Activated naive CD4-positive, alpha-beta T cell treated with anti-CD3 and anti-CD28 coated beads, Interleukin-2, amount 50 U/mL, for 24 hours (primary cell): ENCODE data around the gene GPAM.
"Not testable (repeated sequence)": the region's sequence is repeated elsewhere in the genome, so short reads cannot be mapped to it uniquely, and the experiment has no call there.

Source experiments
- H3K27ac Mint-ChIP-seq: one replicate; pipeline ENCODE4 v1.8.0; 2021; ENCODE audit warnings: mild to moderate bottlenecking, mixed read lengths
- H3K27me3 Mint-ChIP-seq: one replicate; pipeline ENCODE4 v1.8.0; 2021; ENCODE audit warnings: mixed read lengths
- H3K36me3 Mint-ChIP-seq: one replicate; pipeline ENCODE4 v1.8.0; 2021; ENCODE audit warnings: mixed read lengths
- H3K4me1 Mint-ChIP-seq: one replicate; pipeline ENCODE4 v1.8.0; 2021; ENCODE audit warnings: mixed read lengths
- H3K4me3 Mint-ChIP-seq: one replicate; pipeline ENCODE4 v1.8.0; 2021; ENCODE audit warnings: mild to moderate bottlenecking, mixed read lengths
- H3K9me3 Mint-ChIP-seq: one replicate; pipeline ENCODE4 v1.8.0; 2021; ENCODE audit warnings: mixed read lengths

The GPAM gene

DNA sequence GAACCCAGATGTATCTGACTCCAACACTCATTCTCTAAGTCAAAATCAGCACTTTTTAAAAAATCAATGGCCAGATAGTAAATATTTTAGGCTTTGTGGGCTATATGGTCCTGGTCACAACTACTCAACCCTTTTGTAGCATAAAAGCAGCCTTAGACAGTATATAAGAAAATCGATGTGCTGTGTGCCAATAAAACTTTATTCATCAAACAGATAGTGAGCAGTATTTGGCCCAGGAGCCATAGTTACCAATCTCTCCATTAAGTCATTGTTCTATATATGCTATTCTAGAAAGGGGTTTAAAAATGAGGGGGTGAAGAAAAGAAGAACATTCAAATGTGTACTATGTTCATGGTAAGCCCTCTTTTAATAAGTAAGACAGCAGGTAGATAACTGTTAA, 18.5 kb upstream of the GPAM start:
- no peak overlapping the region for H3K27ac Mint-ChIP-seq
- H3K4me1 Mint-ChIP-seq = peaks cover 4% of the 10 kb centered on the region

DNA sequence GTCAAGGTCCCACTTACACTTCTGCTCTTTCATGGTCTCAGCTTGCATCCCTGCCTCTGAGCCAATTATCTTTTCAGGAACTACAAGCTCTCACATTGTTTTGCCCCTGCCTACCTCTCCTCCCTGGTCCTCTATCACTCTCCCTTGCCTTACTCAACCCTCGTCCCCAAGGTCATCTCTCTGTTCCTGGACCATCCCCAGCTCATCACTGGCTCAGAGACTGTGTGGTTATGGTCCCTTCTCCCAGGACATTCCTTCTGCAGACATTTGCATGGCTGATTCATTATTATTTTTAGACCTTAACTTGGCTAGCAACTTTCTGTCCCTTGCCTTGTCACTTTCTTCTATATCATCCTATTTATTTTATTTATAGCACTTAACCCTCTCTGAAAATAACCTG, 17.8 kb upstream of the GPAM start:
- Mint-ChIP-seq H3K27ac (no peak overlapping the region), H3K4me1 (peaks cover 4% of the 10 kb centered on the region), H3K9me3 (no peaks in the 10 kb centered on the region), H3K36me3 (no peaks in the 10 kb centered on the region), H3K4me3 (no peak overlapping the region), H3K27me3 (peaks cover 5% of the 10 kb centered on the region)

More for the DNA sequence above, 18.5 kb upstream of the GPAM start:
- H3K27me3 Mint-ChIP-seq = peaks cover 5% of the 10 kb centered on the region
- H3K9me3 Mint-ChIP-seq = no peaks in the 10 kb centered on the region
- H3K4me3 Mint-ChIP-seq = no peak overlapping the region
- H3K36me3 Mint-ChIP-seq = no peaks in the 10 kb centered on the region

DNA sequence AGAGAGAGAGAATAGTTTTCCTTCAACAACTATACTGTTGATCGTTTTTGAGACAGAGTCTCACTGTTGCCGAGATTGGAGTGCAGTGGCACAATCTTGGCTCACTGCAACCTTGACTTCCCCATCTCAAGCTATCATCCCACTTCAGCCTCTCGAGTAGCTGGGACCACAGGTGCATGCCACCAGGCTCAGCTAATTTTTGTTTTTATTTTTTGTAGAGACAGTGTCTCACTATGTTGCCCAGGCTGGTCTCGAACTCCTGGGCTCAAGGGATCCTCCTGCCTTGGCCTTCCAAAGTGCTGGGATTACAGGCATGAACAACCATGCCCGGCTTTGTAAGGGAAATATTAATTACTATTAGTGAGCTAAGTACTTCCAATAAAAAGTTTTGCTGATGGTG, 16.7 kb upstream of the GPAM start:
- H3K4me3 Mint-ChIP-seq, H3K27me3 Mint-ChIP-seq, H3K4me1 Mint-ChIP-seq, H3K9me3 Mint-ChIP-seq, H3K36me3 Mint-ChIP-seq, H3K27ac Mint-ChIP-seq: not testable (repeated sequence)

DNA sequence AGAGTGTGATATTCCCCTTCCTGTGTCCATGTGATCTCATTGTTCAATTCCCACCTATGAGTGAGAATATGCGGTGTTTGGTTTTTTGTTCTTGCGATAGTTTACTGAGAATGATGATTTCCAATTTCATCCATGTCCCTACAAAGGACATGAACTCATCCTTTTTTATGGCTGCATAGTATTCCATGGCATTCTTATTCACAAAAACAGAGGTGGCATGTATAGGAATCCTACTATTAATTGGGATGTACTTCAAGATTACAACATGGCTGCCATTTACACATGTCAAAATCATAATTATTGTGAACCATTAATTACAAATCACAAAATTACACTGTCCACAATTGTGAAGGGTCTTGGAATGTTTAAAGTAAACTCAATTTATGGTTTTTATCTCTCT, 14.1 kb upstream of the GPAM start:
- not testable (repeated sequence) for H3K4me3 Mint-ChIP-seq, H3K4me1 Mint-ChIP-seq, H3K27me3 Mint-ChIP-seq, H3K36me3 Mint-ChIP-seq, H3K27ac Mint-ChIP-seq, H3K9me3 Mint-ChIP-seq

DNA sequence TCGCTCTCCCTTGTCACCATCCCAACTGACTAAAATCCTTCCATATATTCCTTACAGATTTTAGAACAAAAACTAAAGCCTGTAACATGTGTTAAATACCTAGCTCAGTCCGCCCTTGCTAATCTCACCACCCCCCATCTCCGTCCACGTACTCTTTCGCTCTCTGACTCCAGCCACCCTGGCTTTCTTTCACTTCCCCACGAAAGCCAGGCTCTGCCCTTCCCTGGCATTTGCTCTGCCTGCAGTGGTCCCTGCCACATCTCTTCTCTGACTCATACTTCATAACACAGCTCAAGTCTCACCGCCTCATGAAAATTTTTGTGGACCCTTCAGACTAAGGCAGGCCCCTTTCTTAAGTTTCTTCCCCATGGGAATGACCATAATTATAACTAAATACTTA, 11.7 kb upstream of the GPAM start:
- no peaks in the 10 kb centered on the region for H3K27me3 Mint-ChIP-seq
- no peak overlapping the region for H3K4me3 Mint-ChIP-seq
- H3K9me3 Mint-ChIP-seq = no peaks in the 10 kb centered on the region
- no peaks in the 10 kb centered on the region for H3K36me3 Mint-ChIP-seq
- H3K27ac Mint-ChIP-seq = no peak overlapping the region
- H3K4me1 Mint-ChIP-seq = no peaks in the 10 kb centered on the region

DNA sequence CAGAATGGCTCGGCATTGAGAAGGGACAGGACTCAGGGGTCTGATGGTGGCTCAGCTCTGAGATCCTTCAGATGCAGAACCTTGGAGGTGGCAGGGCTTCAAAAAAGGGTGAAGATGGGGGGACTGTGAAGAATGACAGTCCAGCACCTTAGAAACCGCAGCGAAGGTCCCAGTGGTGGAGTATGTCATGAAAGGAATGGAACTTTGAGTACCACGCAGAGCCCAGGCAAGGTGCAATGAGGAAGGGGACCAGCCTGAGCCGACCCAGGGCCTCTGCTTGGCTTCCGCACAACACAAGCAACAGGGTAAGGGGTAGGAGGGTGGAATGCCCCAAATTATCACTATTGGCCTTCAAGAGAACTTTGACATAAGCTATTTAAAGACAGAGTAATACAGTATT, 8.2 kb upstream of the GPAM start:
- no peaks in the 10 kb centered on the region for H3K4me1 Mint-ChIP-seq
- H3K9me3 Mint-ChIP-seq = no peaks in the 10 kb centered on the region
- H3K27ac Mint-ChIP-seq = no peak overlapping the region
- no peak overlapping the region for H3K4me3 Mint-ChIP-seq
- peaks cover 3% of the 10 kb centered on the region for H3K27me3 Mint-ChIP-seq
- H3K36me3 Mint-ChIP-seq = no peaks in the 10 kb centered on the region

DNA sequence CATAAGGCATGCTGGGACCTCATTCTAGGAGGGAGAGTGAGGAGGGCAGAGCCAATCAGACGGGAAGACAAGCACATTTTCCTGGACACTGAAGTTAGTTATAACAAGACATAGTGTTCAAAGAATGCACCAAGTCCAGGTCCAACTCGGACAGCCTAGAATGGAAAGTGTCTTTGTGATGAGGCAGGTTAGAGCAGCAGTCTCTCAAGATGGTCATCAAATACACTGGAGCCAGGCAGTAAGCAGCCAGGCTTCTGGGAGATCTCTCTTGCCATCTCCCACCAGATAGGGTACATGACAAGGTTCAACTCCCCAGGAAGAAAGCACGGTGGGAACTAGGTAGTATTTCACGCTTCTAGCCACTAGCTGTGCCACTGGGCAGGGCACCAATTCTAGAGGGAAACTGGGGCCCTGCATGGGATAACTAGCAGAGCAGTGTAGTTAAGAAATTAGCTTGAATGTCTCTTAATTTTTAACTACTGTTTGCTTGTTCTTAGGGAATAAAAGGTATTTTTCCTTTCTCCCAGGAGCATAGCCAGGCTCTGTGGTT, 7.6 kb upstream of the GPAM start:
- Mint-ChIP-seq H3K4me3 (no peak overlapping the region), H3K27me3 (peaks cover 3% of the 10 kb centered on the region), H3K27ac (no peak overlapping the region), H3K9me3 (no peaks in the 10 kb centered on the region), H3K36me3 (no peaks in the 10 kb centered on the region), H3K4me1 (no peaks in the 10 kb centered on the region)

DNA sequence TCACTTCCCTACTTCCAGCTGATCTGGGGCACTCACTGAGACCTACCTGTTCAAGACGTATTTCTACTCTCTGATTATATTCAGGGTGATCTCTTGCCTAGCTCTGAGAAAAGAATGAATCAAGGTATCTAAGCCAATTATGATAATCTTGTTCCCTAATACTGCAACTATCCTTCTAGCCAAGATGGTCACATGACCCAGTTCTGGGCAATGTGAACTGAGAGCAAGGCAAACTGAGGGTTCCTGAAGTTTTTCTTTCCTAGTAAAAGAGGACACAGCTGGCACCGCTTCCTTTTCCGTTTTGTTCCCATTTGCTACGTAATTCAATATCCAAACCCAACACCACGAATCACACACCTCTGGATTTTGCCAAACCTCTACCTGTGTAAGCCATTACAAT, 5.9 kb upstream of the GPAM start:
- Mint-ChIP-seq H3K27me3 (peaks cover 3% of the 10 kb centered on the region), H3K4me3 (no peak overlapping the region), H3K27ac (no peak overlapping the region), H3K9me3 (peaks cover 4% of the 10 kb centered on the region), H3K36me3 (no peaks in the 10 kb centered on the region), H3K4me1 (peaks cover 7% of the 10 kb centered on the region)

DNA sequence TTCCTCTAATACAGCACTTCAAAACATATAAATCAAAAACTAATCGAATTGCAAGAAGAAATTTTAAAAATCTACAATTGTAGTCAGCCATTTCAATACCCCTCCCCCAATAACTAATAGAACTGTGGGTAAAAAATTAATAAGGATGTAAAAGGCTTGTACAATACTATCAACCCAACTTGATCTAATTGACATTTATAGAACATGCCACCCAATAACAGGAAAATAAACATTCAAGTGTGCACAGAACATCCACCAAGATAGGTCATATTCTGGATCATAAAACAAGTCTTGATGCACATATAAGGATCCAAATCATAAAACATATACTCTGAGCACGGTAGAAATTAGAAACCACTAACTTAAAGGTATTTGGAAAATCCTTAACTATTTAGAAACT, 4.0 kb upstream of the GPAM start:
- H3K27me3 Mint-ChIP-seq = peaks cover 3% of the 10 kb centered on the region
- no peak overlapping the region for H3K4me3 Mint-ChIP-seq
- no peaks in the 10 kb centered on the region for H3K36me3 Mint-ChIP-seq

DNA sequence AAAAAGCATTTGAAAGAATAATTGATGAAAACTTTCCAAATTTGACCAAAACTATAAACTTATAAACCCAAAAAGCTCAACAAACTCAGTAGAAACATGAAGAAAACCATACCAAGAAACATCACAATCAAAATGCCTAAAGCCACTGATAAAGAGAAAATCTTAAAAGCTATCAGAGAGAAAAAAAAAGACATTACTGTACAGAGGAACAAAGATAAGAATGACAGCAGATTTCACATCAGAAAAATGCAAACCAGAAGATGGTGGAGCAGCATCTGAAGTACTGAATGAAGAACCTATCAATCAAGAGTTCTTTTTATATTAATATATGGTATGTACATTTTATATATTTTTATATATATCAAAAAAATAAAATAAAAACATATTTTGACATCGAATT, 2.4 kb upstream of the GPAM start:
- Mint-ChIP-seq H3K36me3 (no peaks in the 10 kb centered on the region), H3K27me3 (peaks cover 3% of the 10 kb centered on the region), H3K9me3 (peaks cover 4% of the 10 kb centered on the region), H3K27ac (no peak overlapping the region), H3K4me1 (peaks cover 27% of the 10 kb centered on the region), H3K4me3 (no peak overlapping the region)

More for the DNA sequence above, 4.0 kb upstream of the GPAM start:
- Mint-ChIP-seq H3K4me1 (peaks cover 23% of the 10 kb centered on the region), H3K9me3 (peaks cover 4% of the 10 kb centered on the region), H3K27ac (no peak overlapping the region)

DNA sequence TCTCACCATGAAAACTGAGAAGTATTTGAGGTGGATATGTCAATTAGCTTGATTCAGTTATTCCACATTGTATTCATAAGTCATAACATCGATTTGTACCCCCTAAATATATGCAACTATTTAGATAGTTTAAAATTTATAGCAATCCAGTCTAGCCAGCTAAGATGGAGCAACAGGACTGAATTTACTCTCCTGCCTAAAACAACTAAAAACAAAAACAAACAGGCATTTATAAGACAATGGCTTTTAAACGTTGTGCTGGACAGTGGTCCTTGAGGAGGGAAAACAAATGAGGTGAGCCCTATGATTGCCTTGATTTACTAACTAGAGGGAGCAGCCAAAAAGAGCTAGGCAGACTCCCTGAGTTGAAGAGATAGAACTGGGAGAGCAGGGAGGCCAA, 814 bp upstream of the GPAM start:
- Mint-ChIP-seq H3K4me3 (peak overlapping the region; percentile 95), H3K9me3 (peaks cover 4% of the 10 kb centered on the region), H3K36me3 (peaks cover 5% of the 10 kb centered on the region), H3K27me3 (peaks cover 3% of the 10 kb centered on the region), H3K27ac (peak overlapping the region; percentile 1), H3K4me1 (peaks cover 33% of the 10 kb centered on the region)

DNA sequence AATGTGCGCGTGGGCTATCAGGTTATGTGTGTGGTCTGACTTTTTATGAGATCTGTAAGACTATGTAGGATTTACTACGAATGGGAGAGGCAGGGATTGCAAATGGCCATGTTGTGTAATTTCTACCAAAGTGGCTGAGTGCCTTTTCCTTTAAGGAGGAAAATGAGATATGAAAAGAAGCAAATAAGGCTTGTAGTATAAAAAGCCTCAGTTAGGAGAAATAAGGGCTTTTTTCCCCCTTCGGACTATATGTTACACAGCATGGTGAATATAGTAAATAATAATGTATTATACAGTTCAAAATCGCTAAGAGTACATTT, 447 bp upstream of the GPAM start:
- Mint-ChIP-seq H3K27ac (peak overlapping the region; percentile 95), H3K9me3 (peaks cover 4% of the 10 kb centered on the region), H3K27me3 (peaks cover 3% of the 10 kb centered on the region), H3K4me1 (peaks cover 33% of the 10 kb centered on the region), H3K4me3 (peak overlapping the region; percentile 95), H3K36me3 (peaks cover 8% of the 10 kb centered on the region)

DNA sequence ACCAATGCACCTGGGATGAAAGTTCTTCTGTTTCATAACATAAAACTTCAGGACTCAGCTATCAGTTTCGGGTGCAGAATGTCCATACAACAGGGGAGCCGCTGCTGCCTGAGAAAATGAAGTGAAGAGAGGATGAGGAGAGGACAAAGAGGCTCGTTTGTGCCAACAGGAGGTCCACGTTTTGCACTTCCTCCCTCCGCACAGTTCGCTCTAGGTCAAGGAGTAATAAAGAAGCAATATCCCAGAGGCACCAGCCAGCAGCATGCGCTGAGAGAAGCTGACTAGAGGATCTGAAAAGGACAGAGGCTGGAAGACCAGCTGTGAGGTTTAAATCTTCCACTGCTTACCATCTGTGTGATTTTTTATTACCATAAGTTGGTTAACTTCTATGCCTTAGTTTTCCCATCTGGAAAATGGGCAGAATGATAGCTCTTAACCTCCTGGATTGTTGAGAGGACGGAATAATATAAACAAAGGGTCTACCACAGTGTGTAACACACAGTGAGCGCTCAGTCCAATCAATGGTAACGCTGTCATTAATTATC, 709 bp downstream of the GPAM start:
- peaks cover 33% of the 10 kb centered on the region for H3K4me1 Mint-ChIP-seq
- H3K27me3 Mint-ChIP-seq = peaks cover 1% of the 10 kb centered on the region
- peaks cover 4% of the 10 kb centered on the region for H3K9me3 Mint-ChIP-seq
- peak overlapping the region; percentile 95 for H3K27ac Mint-ChIP-seq
- H3K36me3 Mint-ChIP-seq = peaks cover 10% of the 10 kb centered on the region
- H3K4me3 Mint-ChIP-seq = peak overlapping the region; percentile 95

DNA sequence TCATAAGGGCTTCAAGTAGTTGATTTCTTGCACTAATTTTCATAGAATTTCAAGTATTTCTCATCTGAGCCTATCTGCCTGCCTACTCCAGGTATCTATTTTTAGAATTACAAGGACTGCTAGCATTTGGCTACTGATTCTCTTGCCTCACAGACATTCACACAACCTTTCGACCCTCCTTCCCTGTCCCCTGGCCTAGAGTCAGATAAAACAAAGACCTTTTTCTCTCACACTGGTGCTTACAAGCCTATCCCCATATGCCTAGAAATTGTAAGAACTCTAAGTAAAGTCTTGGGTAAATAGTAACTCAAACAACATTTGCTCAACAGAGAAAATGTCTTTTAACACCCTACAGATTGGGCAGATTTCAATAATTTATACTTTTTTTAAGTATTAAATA, 6.3 kb downstream of the GPAM start:
- Mint-ChIP-seq H3K27me3 (no peaks in the 10 kb centered on the region), H3K27ac (no peak overlapping the region), H3K36me3 (peaks cover 19% of the 10 kb centered on the region), H3K4me1 (peaks cover 8% of the 10 kb centered on the region), H3K9me3 (no peaks in the 10 kb centered on the region), H3K4me3 (no peak overlapping the region)

DNA sequence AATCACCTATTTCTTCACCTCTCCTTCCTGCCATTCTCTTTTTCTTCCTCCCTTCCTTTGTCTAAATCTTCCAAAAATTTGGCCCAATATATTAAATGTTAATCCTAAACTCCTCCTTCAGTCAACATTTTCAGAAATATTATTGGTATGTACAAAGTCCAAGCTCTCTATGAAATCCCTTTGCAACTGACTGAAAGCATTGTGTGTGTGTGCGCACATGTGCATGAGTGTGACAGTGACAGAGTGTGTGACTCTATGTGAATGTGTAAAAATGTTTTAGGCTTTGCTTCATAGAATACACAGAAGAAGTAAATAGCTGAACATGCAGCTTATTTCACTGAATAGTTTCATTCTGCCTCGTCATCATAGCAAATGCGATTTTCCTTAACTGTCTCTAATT, 7.0 kb downstream of the GPAM start:
- Mint-ChIP-seq H3K27ac (no peak overlapping the region), H3K9me3 (no peaks in the 10 kb centered on the region), H3K4me3 (no peak overlapping the region), H3K27me3 (no peaks in the 10 kb centered on the region), H3K4me1 (peaks cover 5% of the 10 kb centered on the region), H3K36me3 (peaks cover 22% of the 10 kb centered on the region)

DNA sequence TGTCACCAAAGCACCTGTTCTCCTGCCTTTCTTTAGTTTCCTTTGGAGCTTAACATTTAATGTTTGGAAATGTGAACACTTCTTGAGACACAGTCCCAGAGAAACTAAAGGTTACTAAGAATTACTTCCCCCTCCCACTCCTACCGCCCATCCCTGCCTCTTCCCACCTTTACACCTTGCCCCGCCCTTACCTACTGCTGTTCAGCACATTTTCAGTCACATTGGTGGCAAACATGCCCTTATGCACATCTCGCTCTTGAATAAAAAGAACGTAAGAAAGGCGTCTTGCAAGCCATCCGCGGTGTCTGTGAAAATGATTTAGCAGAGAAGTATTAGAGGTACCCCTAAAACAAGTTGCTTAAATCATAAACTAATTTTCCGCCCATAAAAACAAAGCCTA, 8.2 kb downstream of the GPAM start:
- Mint-ChIP-seq H3K9me3 (no peaks in the 10 kb centered on the region), H3K4me1 (peaks cover 5% of the 10 kb centered on the region), H3K36me3 (peaks cover 27% of the 10 kb centered on the region), H3K4me3 (no peak overlapping the region), H3K27me3 (no peaks in the 10 kb centered on the region), H3K27ac (no peak overlapping the region)

DNA sequence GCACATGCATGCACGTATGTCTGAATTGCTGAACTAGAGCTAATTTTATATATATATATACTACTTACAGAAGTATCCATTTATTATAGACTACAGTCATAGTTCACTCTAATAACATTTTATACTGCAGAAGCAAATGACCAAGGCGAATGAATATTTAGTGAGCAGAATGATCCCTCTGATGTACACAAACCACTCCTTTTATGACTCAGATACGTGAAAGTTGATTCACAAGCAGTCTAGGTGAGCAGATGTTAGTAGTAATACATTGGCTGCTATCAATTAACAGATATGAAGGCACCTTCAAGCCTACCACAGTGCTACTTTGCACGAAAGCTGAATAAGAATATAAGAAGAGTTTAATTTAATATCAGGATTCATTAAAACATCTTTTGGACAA, 10.4 kb downstream of the GPAM start:
- Mint-ChIP-seq H3K4me3 (no peak overlapping the region), H3K9me3 (no peaks in the 10 kb centered on the region), H3K36me3 (peaks cover 23% of the 10 kb centered on the region), H3K27me3 (no peaks in the 10 kb centered on the region), H3K4me1 (no peaks in the 10 kb centered on the region), H3K27ac (no peak overlapping the region)
